GM18519 (cell line): ENCODE data around the gene CLOCK.

Experiments used
- ATAC-seq: cut with Tn5 transposase; IDR thresholded peaks from one replicate; pipeline ENCODE4 v1.9.1; 2021; ENCODE audit warnings: mild to moderate bottlenecking, moderate library complexity; ENCODE audit not compliant: unreplicated experiment, low FRiP score

Gene CLOCK

DNA sequence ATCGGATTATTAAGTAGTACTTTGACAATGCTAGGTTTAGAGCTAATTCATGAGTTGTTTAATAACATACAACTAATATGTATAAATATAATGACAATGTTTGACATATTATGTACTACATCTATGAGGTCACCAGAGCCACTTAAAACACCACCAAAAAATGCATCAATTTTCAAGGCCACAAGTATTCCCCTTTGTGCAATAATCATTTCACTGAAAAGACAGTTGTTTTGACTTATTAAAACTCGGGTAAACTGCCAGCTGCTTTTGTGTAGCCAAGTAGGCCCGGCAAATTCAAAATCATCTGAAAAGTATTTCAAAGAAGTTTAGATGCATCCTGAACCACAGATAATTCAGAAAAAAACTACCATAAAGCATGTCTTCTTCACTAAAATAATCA lies 48.7 kb downstream of the CLOCK start:
- no peak for ATAC-seq

DNA sequence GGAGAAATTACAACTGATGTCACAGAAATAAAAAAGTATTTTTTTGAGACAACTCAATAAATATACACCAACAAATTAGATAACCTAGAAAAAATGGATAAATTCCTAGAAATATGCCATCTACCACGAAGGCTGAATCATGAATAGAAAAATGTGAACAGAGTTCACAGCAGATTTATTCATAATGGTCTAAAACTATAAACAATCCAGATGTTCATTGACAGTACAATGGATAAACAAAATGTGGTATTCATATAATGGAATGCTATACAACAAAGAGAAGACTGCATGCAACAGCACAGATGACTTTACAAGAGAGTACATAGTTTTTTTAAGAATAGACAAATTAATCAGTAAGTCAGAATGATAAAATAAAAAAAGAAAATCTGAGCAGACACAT lies 55.2 kb downstream of the CLOCK start:
- no peak for ATAC-seq

DNA sequence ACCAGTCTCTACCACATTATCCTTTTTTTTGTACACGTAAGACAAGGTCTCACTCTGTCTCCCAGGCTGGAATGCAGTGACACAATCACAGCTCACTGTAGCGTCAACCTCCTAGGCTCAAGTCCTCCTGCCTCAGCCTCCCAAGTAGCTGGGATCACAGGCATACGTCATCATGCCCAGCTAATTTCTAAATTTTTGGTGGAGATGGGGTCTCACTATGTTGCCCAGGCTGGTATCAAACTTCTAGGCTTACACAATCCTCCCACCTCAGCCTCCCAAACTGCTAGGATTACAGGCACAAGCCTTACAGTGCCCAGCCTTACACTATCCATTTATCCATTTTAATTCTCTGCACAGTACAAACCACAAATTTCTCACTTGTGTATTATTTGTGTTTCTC lies 58.0 kb downstream of the CLOCK start:
- no peak for ATAC-seq

DNA sequence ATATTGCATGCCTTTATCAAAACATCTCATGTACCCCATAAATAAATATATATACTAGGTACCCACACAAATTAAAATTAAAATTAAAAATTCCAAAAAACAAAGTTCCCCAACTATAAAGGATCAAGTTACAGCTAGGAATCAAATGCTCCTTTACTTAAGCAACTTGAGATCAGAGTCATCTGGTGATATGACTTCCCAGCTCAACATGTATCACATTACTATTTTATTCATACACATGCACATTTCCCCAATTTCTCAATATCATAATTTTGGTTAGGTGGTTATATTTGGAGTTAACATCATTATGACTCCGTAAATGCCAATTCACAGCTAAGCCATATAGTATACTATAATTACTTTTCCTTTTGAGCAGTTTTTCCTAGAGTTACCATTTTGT lies 60.9 kb downstream of the CLOCK start:
- no peak for ATAC-seq

DNA sequence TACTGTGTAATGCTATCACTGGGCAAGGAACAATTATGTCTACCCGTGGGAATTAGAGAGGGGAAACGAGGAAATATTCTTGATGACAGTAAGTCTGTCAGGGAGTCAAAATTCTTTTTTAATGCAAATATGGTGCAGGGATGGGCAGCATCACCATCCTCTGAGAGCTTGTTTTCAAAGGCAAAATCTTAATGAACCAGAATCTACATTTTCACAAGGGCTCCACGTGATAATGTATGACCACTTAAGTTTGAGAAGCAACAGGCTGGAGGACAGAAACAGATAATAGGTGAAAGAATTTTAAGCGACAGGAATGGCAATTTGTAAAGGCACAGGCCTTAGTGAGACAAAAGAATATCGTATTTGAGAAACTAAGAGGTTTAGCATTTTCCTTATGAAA lies 63.4 kb downstream of the CLOCK start:
- ATAC-seq, result no peak

DNA sequence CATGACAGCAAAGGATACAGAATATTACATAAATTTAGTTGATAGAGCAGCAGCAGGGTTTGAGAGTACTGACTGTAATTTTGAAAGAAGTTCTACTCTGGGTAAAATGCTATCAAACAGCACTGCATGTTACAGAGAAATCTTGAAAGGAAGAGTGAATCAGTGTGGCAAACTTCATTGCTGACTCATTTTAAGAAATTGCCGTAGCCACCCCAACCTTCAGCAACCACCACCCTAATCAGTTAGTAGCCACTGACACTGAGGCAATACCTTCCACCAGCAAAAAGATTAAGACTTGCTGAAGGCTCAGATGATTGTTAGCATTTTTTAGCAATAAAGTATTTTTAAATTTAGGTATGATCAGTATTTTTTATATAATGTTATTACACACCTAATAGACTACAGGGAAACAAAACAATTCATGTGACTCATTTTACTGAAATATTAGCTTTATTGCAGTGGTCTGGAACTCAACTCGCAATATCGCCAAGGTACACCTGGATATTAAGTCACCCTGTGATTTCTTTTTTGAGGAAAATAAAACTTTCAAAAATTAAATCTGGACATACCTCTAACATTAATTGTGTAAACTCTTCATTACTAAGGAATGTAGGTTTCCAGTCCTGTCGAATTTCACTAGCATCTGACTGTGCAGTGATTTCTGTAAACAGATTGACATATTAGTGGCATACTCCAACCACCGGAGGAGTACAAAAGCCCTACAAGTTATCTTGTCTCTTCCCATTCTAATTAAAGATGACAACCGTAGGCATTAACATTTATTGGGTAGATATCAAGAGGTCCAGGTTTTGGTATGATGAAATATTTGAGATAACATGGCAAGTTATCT lies 71.1 kb downstream of the CLOCK start:
- ATAC-seq, result no peak

DNA sequence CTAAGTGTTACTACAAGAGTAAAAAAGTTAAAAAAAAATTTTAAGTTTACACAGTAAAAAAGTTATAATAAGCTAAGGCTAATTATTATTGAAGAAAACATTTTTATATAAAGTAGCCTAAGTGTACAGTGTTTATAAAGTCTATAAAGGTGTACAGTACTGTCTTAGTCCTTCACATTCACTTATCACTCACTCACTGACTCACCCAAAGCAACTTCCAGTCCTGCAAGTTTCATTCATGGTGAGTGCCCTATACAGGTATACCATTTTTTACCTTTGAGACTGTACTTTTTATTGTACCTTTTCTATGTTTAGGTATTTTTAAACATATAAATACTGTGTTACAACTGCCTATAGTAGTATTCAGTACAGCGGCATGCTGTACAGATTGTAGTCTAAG lies 76.7 kb downstream of the CLOCK start:
- no peak for ATAC-seq

DNA sequence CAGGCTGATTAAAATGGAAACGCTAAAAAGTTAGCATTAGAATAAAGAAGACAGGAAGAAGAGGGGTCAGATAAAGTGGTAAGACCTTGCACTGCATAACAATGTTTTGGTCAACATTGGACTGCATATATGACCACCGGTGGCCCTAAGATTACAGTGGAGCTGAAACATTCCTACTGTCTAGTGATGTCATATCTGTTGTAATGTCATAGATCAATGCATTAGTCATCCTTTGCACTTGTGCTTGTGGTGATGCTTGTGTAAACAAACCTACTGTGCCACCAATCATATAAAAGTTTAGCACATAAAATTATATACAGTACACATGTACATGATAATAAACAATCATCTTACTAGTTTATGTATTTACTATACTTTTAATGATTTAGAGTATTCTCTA lies 78.0 kb downstream of the CLOCK start:
- ATAC-seq, result no peak

DNA sequence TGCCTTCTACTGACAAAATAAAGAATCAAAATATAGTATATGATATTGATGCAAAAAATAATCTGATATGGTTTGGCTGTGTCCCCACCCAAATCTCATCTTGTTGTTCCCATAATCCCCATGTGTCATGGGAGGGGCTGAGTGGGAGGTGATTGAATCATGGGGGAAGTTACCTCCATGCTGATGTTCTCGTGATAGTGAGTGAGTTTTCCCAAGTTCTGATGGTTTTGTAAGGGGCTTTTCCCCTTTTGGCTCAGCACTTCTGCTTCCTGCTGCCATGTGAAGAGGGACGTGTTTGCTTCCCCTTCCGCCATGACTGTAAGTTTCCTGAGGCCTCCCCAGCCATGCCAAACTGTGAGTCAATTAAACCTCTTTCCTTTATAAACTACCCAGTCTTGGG lies 80.7 kb downstream of the CLOCK start:
- no peak for ATAC-seq

DNA sequence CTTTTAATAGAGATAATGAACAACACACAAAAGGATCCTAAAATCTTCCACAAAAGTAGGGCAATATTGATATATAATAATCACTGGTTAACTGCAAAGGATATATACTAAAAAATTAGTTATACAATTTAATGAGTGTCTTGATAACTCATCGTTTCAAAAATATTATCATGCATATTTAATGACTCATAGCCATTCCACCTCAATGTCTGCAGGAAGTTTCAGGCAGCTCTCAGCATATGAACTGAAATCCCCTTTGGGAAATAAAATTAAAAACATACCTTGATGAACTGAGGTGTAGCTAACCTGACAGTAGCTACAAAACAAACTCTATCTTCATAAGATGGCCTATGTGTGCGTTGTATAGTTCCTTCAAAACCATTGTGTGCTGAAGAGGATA lies 88.1 kb downstream of the CLOCK start:
- ATAC-seq, result no peak

DNA sequence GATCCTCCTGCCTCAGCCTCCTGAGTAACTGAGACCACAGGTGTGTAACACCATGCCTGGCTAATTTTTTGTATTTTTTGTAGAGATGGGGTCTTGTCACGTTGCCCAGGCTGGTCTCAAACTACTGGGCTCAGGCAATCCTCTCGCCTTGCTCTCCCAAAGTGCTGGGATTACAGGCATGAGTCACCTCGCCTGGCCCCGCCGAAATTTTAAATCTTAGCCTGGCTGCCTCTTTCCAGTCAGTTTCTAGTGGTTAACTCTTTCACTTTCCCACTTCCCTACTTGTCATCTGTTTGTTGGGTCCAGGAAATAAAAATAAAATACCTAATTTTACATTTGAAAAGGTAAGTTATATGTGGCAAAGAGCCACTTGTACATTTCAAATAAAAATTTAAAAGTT lies 88.5 kb downstream of the CLOCK start:
- ATAC-seq, result no peak

DNA sequence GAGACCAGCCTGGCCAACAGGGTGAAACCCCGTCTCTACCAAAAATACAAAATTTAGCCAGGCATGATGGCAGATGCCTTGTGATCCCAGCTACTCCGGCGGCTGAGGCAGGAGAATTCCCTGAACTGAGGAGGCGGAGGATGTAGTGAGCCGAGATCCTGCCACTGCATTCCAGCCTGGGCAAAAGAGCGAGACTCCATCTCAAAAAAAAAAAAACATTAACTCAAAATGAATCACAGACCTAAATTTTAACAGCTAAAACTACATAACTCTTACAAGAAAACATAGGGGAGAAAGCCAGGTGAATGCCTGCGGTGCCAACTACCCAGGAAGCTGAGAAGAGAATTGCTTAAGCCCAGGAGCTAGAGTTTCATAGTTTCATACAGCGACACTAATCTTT lies 96.1 kb downstream of the CLOCK start:
- ATAC-seq, result no peak

DNA sequence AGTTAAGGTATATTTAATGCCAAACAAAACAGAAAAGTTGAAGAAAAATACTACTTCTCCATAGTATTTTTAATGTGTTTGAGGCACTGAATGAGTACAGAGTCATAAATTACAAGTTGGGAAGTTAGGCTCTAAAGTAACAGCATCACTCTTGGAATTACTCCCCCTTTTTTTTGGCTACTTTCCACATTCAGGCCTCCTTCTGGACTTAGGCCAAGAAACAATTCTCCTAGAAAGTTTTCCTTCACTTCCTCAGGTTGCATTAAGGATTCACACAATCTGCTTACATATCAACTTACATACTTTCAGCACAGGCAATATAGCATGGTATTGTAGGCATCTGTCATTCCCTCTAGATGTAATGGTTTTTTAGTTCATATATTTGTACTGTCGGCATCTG lies 98.9 kb downstream of the CLOCK start:
- no peak for ATAC-seq

DNA sequence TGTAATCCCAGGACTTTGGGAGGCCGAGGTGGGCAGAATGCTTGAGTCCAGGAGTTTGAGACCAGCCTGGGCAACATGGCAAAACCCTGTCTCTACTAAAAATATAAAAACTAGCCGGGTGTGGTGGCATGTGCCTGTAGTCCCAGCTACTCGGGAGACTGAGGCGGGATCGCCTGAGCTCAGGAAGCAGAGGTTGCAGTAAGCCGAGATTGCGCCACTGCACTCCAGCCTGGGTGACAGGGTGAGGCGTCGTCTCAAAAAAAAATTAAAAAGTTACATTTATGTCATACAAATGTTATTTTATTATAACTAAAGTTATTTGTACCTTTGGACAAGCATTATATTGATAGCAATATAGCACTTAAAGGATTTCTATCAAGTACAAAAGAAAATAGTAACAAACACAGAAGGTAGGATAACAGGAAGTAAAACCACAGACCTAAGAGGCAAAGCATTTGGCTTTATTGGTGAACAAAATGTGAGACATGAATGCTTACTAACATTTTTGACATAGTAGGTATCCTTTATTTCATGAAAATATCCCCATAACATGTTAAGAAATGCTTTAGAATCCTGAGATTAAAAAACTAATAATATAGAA lies 99.5 kb downstream of the CLOCK start:
- ATAC-seq, result no peak

DNA sequence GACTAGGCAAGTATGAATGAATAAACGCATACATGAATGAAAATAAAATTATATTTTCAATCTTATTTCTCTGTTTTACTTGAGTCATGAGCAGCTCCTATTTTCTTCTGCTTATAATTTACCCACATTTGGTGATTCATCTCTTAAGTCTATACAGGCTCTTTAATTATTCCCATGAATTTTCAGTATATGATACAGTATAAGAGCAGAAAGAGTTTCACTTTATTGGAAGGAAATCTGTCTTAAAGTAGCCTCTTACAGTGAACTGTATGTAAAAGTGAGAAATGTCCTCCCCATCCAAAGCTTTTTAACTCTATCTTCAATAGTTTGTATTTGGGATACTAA lies 100.2 kb downstream of the CLOCK start:
- ATAC-seq, result no peak

DNA sequence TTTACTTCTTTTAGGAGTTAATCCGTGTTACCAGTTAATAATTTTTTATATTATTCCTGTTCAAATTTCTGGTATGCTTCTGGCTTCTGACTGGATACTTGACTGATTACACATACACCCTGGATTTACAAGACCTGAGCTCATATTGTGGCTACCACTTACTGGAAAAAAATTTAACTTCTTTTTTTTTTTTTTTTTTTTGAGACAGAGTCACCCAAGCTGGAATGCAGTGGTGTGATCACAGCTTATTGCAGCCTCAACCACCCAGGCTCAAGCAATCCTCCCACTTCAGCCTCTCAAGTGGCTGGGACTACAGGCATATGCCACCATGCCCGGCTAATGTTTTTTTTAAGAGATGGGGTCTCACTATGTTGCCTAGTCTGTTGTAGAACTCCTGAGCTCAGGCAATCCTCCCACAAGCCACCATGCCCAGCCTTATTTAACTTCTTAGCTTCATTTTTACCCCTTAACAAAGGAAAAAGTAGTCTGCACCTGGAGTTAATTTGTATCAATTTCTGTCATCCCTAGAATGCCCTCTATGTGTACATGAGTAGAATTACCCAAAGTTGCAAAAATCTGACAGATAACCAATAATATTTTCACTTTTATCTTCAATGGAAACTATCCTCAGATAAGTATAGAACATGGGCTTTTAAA lies 100.7 kb downstream of the CLOCK start:
- ATAC-seq, result no peak

DNA sequence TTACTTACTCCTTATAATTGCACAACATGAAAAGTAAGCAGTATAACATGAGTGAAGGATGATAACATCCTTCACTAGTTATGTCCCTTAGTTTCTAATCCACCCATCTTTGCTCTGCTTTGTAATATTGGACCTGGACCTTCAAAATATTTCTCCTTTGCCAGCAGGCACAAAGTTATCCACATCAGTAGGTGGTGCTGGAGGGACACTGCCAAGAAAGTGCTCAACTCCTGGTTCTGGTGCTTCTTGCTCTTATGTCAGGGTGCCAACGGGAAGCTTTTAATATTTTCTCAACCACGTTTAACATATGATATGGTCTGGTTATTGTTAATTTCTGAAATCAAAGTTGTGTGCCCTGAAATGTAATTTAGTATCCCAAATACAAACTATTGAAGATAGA lies 101.9 kb downstream of the CLOCK start:
- no peak for ATAC-seq

DNA sequence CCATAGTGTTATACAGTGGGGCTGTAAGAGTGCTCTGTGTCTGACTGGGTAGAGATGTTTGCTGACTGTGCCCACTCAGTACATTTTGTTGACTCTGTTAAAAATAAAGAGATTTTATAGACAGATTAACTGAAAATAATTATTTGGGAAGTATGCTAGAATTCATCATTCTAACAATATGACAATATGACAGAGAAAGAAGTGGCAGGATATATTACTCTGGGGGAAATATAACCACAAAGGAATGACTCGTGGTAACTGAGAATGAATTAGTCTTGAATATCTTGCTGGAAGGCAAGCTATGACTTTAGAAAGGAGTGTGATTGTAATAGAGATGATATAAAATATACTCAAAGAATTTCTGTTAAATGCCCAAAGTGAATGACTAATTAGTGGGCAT lies 104.2 kb downstream of the CLOCK start:
- no peak for ATAC-seq

DNA sequence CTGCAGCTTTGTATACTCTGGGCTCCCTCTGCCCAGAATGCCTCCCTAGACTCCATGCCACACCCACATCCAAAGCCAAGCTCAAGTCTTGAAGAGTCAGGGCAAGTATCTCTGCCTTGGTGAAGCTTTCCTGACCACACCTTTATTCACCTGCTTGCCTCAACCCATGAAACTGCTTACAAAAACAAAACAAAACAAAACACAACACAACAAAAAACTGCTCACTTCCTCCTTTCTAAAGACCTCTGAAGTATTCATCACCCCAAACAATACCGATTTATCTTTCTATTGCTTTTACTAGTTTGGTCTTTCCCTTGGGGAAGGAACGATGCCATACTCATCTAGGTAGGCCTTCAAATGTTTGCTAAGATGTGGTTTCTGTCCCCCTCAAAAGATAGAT lies 105.9 kb downstream of the CLOCK start:
- no peak for ATAC-seq

DNA sequence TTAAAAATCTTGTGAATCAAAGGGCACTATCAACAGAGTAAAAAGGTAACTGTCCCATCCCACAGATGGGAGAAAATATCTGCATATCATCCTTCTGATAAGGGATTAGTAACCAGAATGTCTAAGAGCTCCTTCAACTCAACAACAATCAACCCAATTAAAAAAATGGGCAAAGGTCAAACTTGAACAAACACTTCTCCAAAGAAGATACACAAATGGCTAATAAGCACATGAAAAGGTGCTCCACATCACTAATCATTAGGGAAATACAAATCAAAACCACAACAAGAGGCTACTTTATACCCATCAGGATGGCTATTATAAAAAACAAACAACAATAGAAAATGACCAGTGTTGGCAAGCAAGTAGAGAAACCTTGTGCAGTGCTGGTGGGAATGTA lies 107.7 kb downstream of the CLOCK start:
- no peak for ATAC-seq

DNA sequence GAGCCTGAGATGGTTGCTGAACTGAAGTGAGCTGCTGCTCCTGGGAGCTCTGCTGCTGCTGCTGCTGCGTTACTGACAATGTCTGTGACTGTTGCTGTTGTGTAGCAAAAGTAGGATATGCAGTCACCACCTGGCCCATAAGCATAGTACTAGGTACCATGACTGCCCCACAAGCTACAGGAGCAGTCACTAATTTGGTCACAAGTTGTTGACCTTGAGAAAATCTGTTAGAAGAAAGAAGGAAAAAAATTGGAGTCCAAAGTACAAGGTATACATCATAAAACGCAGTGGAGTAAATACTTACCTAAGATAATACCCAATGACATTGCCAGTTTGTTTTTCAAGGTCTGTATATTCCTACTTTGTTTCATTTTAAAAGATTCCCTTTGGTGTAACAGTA lies 108.4 kb downstream of the CLOCK start:
- ATAC-seq, result no peak

DNA sequence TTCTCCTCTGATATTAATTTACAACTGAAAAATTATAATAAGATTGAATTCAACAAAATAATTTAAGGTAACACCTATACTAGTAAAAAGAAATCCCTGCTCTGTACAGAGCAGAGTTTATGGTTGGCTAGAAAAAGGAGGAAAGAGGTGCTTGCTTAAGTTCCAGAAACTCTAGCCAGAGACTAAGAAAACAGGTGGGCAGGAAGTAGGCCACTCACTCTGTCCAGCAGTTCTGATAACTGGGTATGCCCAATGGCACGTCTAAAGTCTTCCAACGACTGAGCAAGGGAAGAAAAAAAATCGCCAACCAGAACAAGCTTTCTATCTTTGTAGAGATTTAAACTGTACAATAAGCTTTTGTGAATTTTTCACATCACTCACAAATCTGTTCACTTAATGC lies 108.9 kb downstream of the CLOCK start:
- no peak for ATAC-seq
